K562 (cell line): Measurements from ENCODE around the gene KSR2. TPM values are rescaled to one million over a fixed set of nuclear protein-coding genes. Genes with fewer than 3 reads are reported as not detected.
A peak's percentile ranks its signal among the peaks of the same experiment; 100 is the strongest.

Experiments
- ATAC-seq: fragments of 200-7000 bp; cut with Tn5 transposase; 3 replicates; pipeline ENCODE4 v1.9.1; 2020; ENCODE audit warnings: moderate library complexity
- BruUV-seq: library from RNA; stranded (reverse); fragments of 400-500 nt; replicated peaks from 2 replicates; lab custom pipeline; 2021; lab: Mats Ljungman, UMichigan
- CTCF ChIA-PET: fragments of 300-600 bp; formaldehyde crosslinking; extraction: SDS; loops from one replicate; lab custom pipeline; 2021; ENCODE audit warnings: low intra/inter-chr PET ratio; lab: Yijun Ruan, JAX
- POLR2A ChIA-PET: fragments of 300-600, 350-650 bp; sonication (Branson Sonifier 250); formaldehyde crosslinking; extraction: SDS; loops from one replicate; lab custom pipeline; 2021; ENCODE audit warnings: antibody characterized with exemption, inconsistent platforms; lab: Yijun Ruan, JAX
- DNase-seq, 4 experiments: peaks; one replicate each; pipeline versions ENCODE4 v3.0.0 to v3.0.0-alpha.2; 2011 to 2018; ENCODE audit warnings: low spot score in 3 of 4, mixed read lengths in 3 of 4; ENCODE audit errors: extremely low read depth in 1 of 4
- FAIRE-seq: peaks from 2 replicates; lab custom pipeline; 2011; peaks lifted over from hg19 to GRCh38; lab: Jason Lieb, UNC
- H2AFZ ChIP-seq: 2 replicates; pipeline ENCODE4 v1.6.0; 2011; ENCODE audit warnings: low read depth, low read length, control low read depth, inconsistent platforms
- H3K27ac ChIP-seq: fragments of 200-600 bp; 3 replicates; pipeline ENCODE4 v1.8.0; 2011; ENCODE audit warnings: low read depth, mild to moderate bottlenecking, control low read depth, inconsistent platforms, low read length, moderate library complexity, mixed read lengths; ENCODE audit errors: extremely low read depth
- H3K27me3 ChIP-seq, 2 experiments: fragments of 300-600 bp in 1 of 2; 2 replicates in 1 of 2; 3 replicates in 1 of 2; pipeline versions ENCODE4 v1.6.0 to v1.8.0; 2011; ENCODE audit warnings: inconsistent platforms in 2 of 2, low read length in 2 of 2, mild to moderate bottlenecking in 1 of 2, mixed read lengths in 1 of 2, moderate library complexity in 1 of 2; ENCODE audit not compliant: control insufficient read depth in 2 of 2, insufficient read depth in 2 of 2
- H3K36me3 ChIP-seq: fragments of 300-600 bp; 3 replicates; pipeline ENCODE4 v1.8.0; 2011; ENCODE audit warnings: mild to moderate bottlenecking, low read length, inconsistent platforms; ENCODE audit not compliant: control insufficient read depth, insufficient read depth
- H3K4me1 ChIP-seq, 2 experiments: fragments of 200-600 bp in 1 of 2; replicated peaks in 1 of 2; 2 replicates in 1 of 2; 3 replicates in 1 of 2; pipeline versions ENCODE4 v1.5.1 to v1.8.0; 2011; ENCODE audit warnings: inconsistent platforms in 2 of 2, low read length in 2 of 2, mild to moderate bottlenecking in 1 of 2, mixed read lengths in 1 of 2, moderate library complexity in 1 of 2; ENCODE audit not compliant: control insufficient read depth in 2 of 2, insufficient read depth in 2 of 2
- H3K4me2 ChIP-seq: 2 replicates; pipeline ENCODE4 v1.6.1; 2011; ENCODE audit warnings: low read length, control low read depth, inconsistent platforms, mixed read lengths; ENCODE audit not compliant: insufficient read depth
- H3K4me3 ChIP-seq: fragments of 200-600 bp; sonication (generic), shearing (Covaris generic); 2 replicates; pipeline ENCODE4 v1.5.1; 2016; ENCODE audit warnings: control low read depth, inconsistent platforms
- H3K79me2 ChIP-seq: fragments of 200-600 bp; 3 replicates; pipeline ENCODE4 v1.8.0; 2011; ENCODE audit warnings: low read length, inconsistent platforms; ENCODE audit not compliant: control insufficient read depth, insufficient read depth
- H3K9ac ChIP-seq, 2 experiments: 2 replicates each; pipeline versions ENCODE4 v1.6.0 to v1.6.1; 2011; ENCODE audit warnings: low read depth in 2 of 2, low read length in 2 of 2, control low read depth in 1 of 2, inconsistent platforms in 1 of 2, mild to moderate bottlenecking in 1 of 2, mixed read lengths in 1 of 2; ENCODE audit not compliant: insufficient read depth in 1 of 2
- H3K9me1 ChIP-seq: one replicate; pipeline ENCODE4 v1.6.0; 2011; ENCODE audit warnings: inconsistent platforms, mild to moderate bottlenecking, low read length, moderate library complexity; ENCODE audit not compliant: control insufficient read depth, insufficient read depth
- H3K9me3 ChIP-seq: replicated peaks from 2 replicates; pipeline ENCODE4 v1.5.1; 2011; ENCODE audit warnings: low read depth, low read length, inconsistent platforms; ENCODE audit not compliant: control insufficient read depth, insufficient read depth
- H4K20me1 ChIP-seq: replicated peaks from 2 replicates; pipeline ENCODE4 v1.6.1; 2011; ENCODE audit warnings: low read length, inconsistent platforms, mixed read lengths; ENCODE audit not compliant: control insufficient read depth, insufficient read depth
- MAFG ChIP-seq: fragments of 450-650 bp; conservative IDR thresholded peaks from 2 replicates; pipeline ENCODE4 v1.6.1; 2016; ENCODE audit warnings: missing genetic modification characterization, missing compliant biosample characterization
- NR3C1 ChIP-seq: sonication (generic); formaldehyde crosslinking; IDR thresholded peaks from 2 replicates; pipeline ENCODE4 v1.8.1; 2022; ENCODE audit warnings: missing genetic modification reagents
- PHTF2 ChIP-seq: fragments of 250-450 bp; sonication (Bioruptor Pico); IDR thresholded peaks from 2 replicates; pipeline ENCODE4 v1.5.0; 2021; ENCODE audit warnings: mild to moderate bottlenecking
- RBM22 ChIP-seq: fragments of 200-400 bp; formaldehyde crosslinking; IDR thresholded peaks from 2 replicates; pipeline ENCODE4 v1.6.1; 2018; ENCODE audit warnings: low read length, low read depth; ENCODE audit not compliant: poor library complexity, severe bottlenecking
- SP1 ChIP-seq: sonication (generic); formaldehyde crosslinking; IDR thresholded peaks from 2 replicates; pipeline ENCODE4 v1.8.1; 2022; ENCODE audit warnings: mild to moderate bottlenecking, missing genetic modification reagents
- THAP7 ChIP-seq: fragments of 250-450 bp; sonication (Bioruptor Pico); IDR thresholded peaks from 2 replicates; pipeline ENCODE4 v1.5.0; 2021
- TSHZ1 ChIP-seq: fragments of 250-450 bp; sonication (Bioruptor Pico); IDR thresholded peaks from 2 replicates; pipeline ENCODE4 v1.4.0; 2020; ENCODE audit warnings: mild to moderate bottlenecking, moderate library complexity
- ZBTB12 ChIP-seq: fragments of 250-450 bp; sonication (Bioruptor Pico); IDR thresholded peaks from 2 replicates; pipeline ENCODE4 v1.4.0; 2020
- ZBTB33 ChIP-seq: sonication (generic); formaldehyde crosslinking; IDR thresholded peaks from 2 replicates; pipeline ENCODE4 v1.8.1; 2023; ENCODE audit warnings: mild to moderate bottlenecking, missing genetic modification reagents
- ZKSCAN1 ChIP-seq: fragments of 150-350 bp; IDR thresholded peaks from 2 replicates; pipeline ENCODE4 v1.6.1; 2016; ENCODE audit warnings: low read depth, low read length
- ZNF398 ChIP-seq: fragments of 250-450 bp; sonication (Bioruptor Pico); IDR thresholded peaks from 2 replicates; pipeline ENCODE4 v1.8.0; 2021; ENCODE audit warnings: moderate library complexity, mild to moderate bottlenecking, inconsistent platforms
- WGBS: fragments of 100-300 bp; shearing (Covaris generic); methylation state at CpG from one replicate; pipeline ENCODE4 v1.1.6; 2016; ENCODE audit warnings: low coverage, mixed read lengths; ENCODE audit not compliant: insufficient coverage; ENCODE audit errors: missing lambda C conversion rate; 5-methylcytosine and 5-hydroxymethylcytosine counted together
- in situ Hi-C: fragments of 300-500 bp; cut with MboI; formaldehyde crosslinking; loops from 4 replicates; pipeline ENCODE4 v1.15.0; 2018; ENCODE audit warnings: inconsistent platforms, mixed read lengths
- intact Hi-C: fragments of 100-400 bp; cut with micrococcal nuclease; formaldehyde crosslinking; loops from 2 replicates; pipeline ENCODE4 v1.14.2; 2022
- polyA plus RNA-seq, 8 experiments: library from polyadenylated mRNA; depleted of rRNA in 4 of 8; stranded (reverse) in 5 of 8; unstranded in 3 of 8; fragments of >200 nt; fragmentation: Nextera tagmentation in 2 of 8; fragmentation: Illumina TruSeq in 1 of 8; extraction: Ambion mirVana in 2 of 8; extraction: Trizol in 1 of 8; gene quantifications; 2 replicates each; pipeline versions ENCODE4 v1.2.1 to v1.2.3, GENCODE V29; 2011 to 2014; ENCODE audit warnings: inconsistent platforms in 1 of 8, missing spikeins in 1 of 8
- total RNA-seq, 7 experiments: library from RNA; depleted of rRNA in 6 of 7; stranded (reverse); fragments of >200 nt in 6 of 7; fragmentation: Illumina TruSeq in 2 of 7; extraction: Trizol in 2 of 7; gene quantifications; 2 replicates each; pipeline versions ENCODE4 v1.2.1 to v1.2.3, GENCODE V29; 2011 to 2021; ENCODE audit warnings: low replicate concordance in 1 of 7

Gene KSR2
- total and polyA plus RNA-seq, 9 of the 15 experiments (the other 6 are each of a cell fraction or from before 2014, with no cell fraction given): not detected

- peaks cover 42% of the 10 kb centered on the region for H3K79me2 ChIP-seq
- FAIRE-seq (peak; percentile 95), ATAC-seq (peak; percentile 96), DNase-seq (peak; percentile 98 to 99 (median 99))
- peaks cover 16 to 25% of the 10 kb centered on the region in 2 experiments for H3K4me1 ChIP-seq
- peak within 1 kb of the TSS; percentile 93 for H2AFZ ChIP-seq
- intact Hi-C loops: no loop called here
- POLR2A ChIA-PET: interaction anchor here (0.5 to 2.0 kb wide), 9 partner anchors 9 to 1709 kb away, joined by 3 to 13 read pairs (median 4); no protein-coding TSS in a partner anchor
- no peaks in the 10 kb centered on the region for H3K9me3 ChIP-seq
- peak within 1 kb of the TSS; percentile 92 to 95 for H3K9ac ChIP-seq
- H3K27ac ChIP-seq: peak within 1 kb of the TSS; percentile 87
- peak within 1 kb of the TSS; percentile 85 for H3K4me2 ChIP-seq
- no peaks in the 10 kb centered on the region for H3K9me1 ChIP-seq
- BruUV-seq: TSS peak; percentile 53
- no peaks in the 10 kb centered on the region for H3K27me3 ChIP-seq
- in situ Hi-C loops: no loop called here
- peaks cover 43% of the 10 kb centered on the region for H3K36me3 ChIP-seq
- H3K4me3 ChIP-seq: peak within 1 kb of the TSS; percentile 57
- CTCF ChIA-PET: interaction anchor here (0.7 kb wide), 1 partner anchor 380 kb away, joined by 3 read pairs; no protein-coding TSS in a partner anchor
- under 1% methylated on average over 47 of the region's 61 CpGs for WGBS
- H4K20me1 ChIP-seq: no peaks in the 10 kb centered on the region
- TF ChIP-seq ZNF398 (CRISPR knock-in tag): no peak
- TF ChIP-seq THAP7 (CRISPR knock-in tag): no peak
- no peak for TF ChIP-seq ZKSCAN1
- TF ChIP-seq RBM22: peak; percentile 99
- TF ChIP-seq ZBTB33 (CRISPR knock-in tag): 0 out of 2 replicates have a peak, but pooled peaks have one; percentile 15
- TF ChIP-seq SP1 (CRISPR knock-in tag): peak; percentile 82
- TF ChIP-seq NR3C1 (CRISPR knock-in tag): no peak
- TF ChIP-seq PHTF2 (CRISPR knock-in tag): no peak
- no peak for TF ChIP-seq TSHZ1
- TF ChIP-seq MAFG: 0 out of 2 replicates have a peak, but pooled peaks have one; percentile 4
- TF ChIP-seq ZBTB12: no peak
These were observed 47.9 kb upstream of the KSR2 start, which contains the start of gene RFC5 for GRCh38 chr12:118016424-118017264. RFC5 (plus strand) TSS chr12:118016703; CDS start chr12:118016828, 125 bp downstream.
